HAP-1 (cell line): ENCODE data around the gene MACF1.

ENCODE experiments used
- DNase-seq, 2 experiments: peaks; one replicate each; pipeline ENCODE4 v3.0.0-alpha.2; 2016 to 2020; ENCODE audit warnings: low spot score in 2 of 2
- H3K27me3 ChIP-seq: fragments of 250-450 bp; sonication (Bioruptor Pico); 2 replicates; pipeline ENCODE4 v1.5.1; 2020; ENCODE audit warnings: low read depth, mild to moderate bottlenecking, moderate library complexity
- H3K36me3 ChIP-seq: fragments of 250-450 bp; sonication (Bioruptor Pico); replicated peaks from 2 replicates; pipeline ENCODE4 v1.5.1; 2020; ENCODE audit warnings: mild to moderate bottlenecking
- H3K4me1 ChIP-seq: fragments of 250-450 bp; sonication (Bioruptor Pico); 2 replicates; pipeline ENCODE4 v1.5.1; 2020; ENCODE audit warnings: mild to moderate bottlenecking
- H3K4me3 ChIP-seq: fragments of 250-450 bp; sonication (Bioruptor Pico); 2 replicates; pipeline ENCODE4 v1.5.1; 2020; ENCODE audit warnings: mild to moderate bottlenecking, moderate library complexity
- H3K9me3 ChIP-seq: fragments of 250-450 bp; sonication (Bioruptor Pico); 2 replicates; pipeline ENCODE4 v1.5.1; 2020; ENCODE audit warnings: mild to moderate bottlenecking, moderate library complexity
- in situ Hi-C: fragments of 300-500 bp; cut with MboI; formaldehyde crosslinking; loops from 3 replicates; pipeline ENCODE4 v1.14.3; 2020; ENCODE audit warnings: low sequenced_read_pairs, inconsistent platforms, mixed read lengths

Gene MACF1

GRCh38 chr1:39359028-39359570 lies 154.6 kb downstream of the MACF1 start:
- in situ Hi-C loops: no loop called here
- H3K4me3 ChIP-seq: no peak overlapping the region
- no peaks in the 10 kb centered on the region for H3K4me1 ChIP-seq
- no peaks in the 10 kb centered on the region for H3K9me3 ChIP-seq
- no peaks in the 10 kb centered on the region; the same call in 1 of the 2 replicates for H3K36me3 ChIP-seq
- no peak for DNase-seq
- no peaks in the 10 kb centered on the region for H3K27me3 ChIP-seq

- H3K4me3 ChIP-seq: no peak overlapping the region
- H3K4me1 ChIP-seq: no peaks in the 10 kb centered on the region
- no peak for DNase-seq
- in situ Hi-C loops: no loop called here
- H3K27me3 ChIP-seq: no peaks in the 10 kb centered on the region
- no peaks in the 10 kb centered on the region for H3K9me3 ChIP-seq
- H3K36me3 ChIP-seq: no peaks in the 10 kb centered on the region; the same call in 1 of the 2 replicates
Measured at GRCh38 chr1:39360731-39361130, 156.2 kb downstream of the MACF1 start.

GRCh38 chr1:39361446-39361845 lies 157.0 kb downstream of the MACF1 start:
- no peaks in the 10 kb centered on the region; the same call in 1 of the 2 replicates for H3K36me3 ChIP-seq

GRCh38 chr1:39363267-39363666 lies 158.8 kb downstream of the MACF1 start:
- DNase-seq: no peak
- Histone ChIP-seq H3K27me3 (no peaks in the 10 kb centered on the region), H3K4me3 (no peak overlapping the region), H3K36me3 (no peaks in the 10 kb centered on the region; the same call in 1 of the 2 replicates), H3K9me3 (no peaks in the 10 kb centered on the region), H3K4me1 (no peaks in the 10 kb centered on the region)
- in situ Hi-C loops: no loop called here

More at GRCh38 chr1:39361446-39361845, 157.0 kb downstream of the MACF1 start:
- in situ Hi-C loops: no loop called here
- DNase-seq: no peak
- Histone ChIP-seq H3K4me3 (no peak overlapping the region), H3K9me3 (no peaks in the 10 kb centered on the region), H3K4me1 (no peaks in the 10 kb centered on the region), H3K27me3 (no peaks in the 10 kb centered on the region)

- DNase-seq: no peak
- H3K36me3 ChIP-seq: no peaks in the 10 kb centered on the region
- H3K27me3 ChIP-seq: no peaks in the 10 kb centered on the region
- no peaks in the 10 kb centered on the region; the same call in 1 of the 2 replicates for H3K9me3 ChIP-seq
- H3K4me3 ChIP-seq: no peak overlapping the region
- in situ Hi-C loops: no loop called here
- no peaks in the 10 kb centered on the region for H3K4me1 ChIP-seq
Measured at GRCh38 chr1:39368045-39368444, 163.6 kb downstream of the MACF1 start.

GRCh38 chr1:39369565-39369964 lies 165.1 kb downstream of the MACF1 start:
- no peak for DNase-seq
- in situ Hi-C loops: no loop called here
- no peak overlapping the region for H3K4me3 ChIP-seq
- H3K4me1 ChIP-seq: no peaks in the 10 kb centered on the region
- no peaks in the 10 kb centered on the region for H3K27me3 ChIP-seq
- no peaks in the 10 kb centered on the region for H3K36me3 ChIP-seq
- H3K9me3 ChIP-seq: no peaks in the 10 kb centered on the region; the same call in 1 of the 2 replicates

- no peaks in the 10 kb centered on the region for H3K36me3 ChIP-seq
- no peaks in the 10 kb centered on the region for H3K4me1 ChIP-seq
- in situ Hi-C loops: no loop called here
- H3K4me3 ChIP-seq: no peak overlapping the region
- H3K27me3 ChIP-seq: no peaks in the 10 kb centered on the region
- no peak for DNase-seq
- H3K9me3 ChIP-seq: no peaks in the 10 kb centered on the region; the same call in 1 of the 2 replicates
Measured at GRCh38 chr1:39370602-39371001, 166.1 kb downstream of the MACF1 start.

- Histone ChIP-seq H3K4me3 (no peak overlapping the region), H3K4me1 (no peaks in the 10 kb centered on the region), H3K27me3 (no peaks in the 10 kb centered on the region), H3K9me3 (no peaks in the 10 kb centered on the region; the same call in 1 of the 2 replicates), H3K36me3 (no peaks in the 10 kb centered on the region)
- in situ Hi-C loops: no loop called here
- no peak for DNase-seq
Measured at GRCh38 chr1:39372105-39372504, 167.6 kb downstream of the MACF1 start.

GRCh38 chr1:39376656-39377055 lies 172.2 kb downstream of the MACF1 start:
- Histone ChIP-seq H3K27me3 (no peaks in the 10 kb centered on the region), H3K9me3 (no peaks in the 10 kb centered on the region), H3K4me1 (no peaks in the 10 kb centered on the region), H3K4me3 (no peak overlapping the region), H3K36me3 (no peaks in the 10 kb centered on the region)
- no peak for DNase-seq
- in situ Hi-C loops: no loop called here

GRCh38 chr1:39378377-39378776 lies 173.9 kb downstream of the MACF1 start:
- Histone ChIP-seq H3K27me3 (no peaks in the 10 kb centered on the region), H3K9me3 (no peaks in the 10 kb centered on the region), H3K4me1 (no peaks in the 10 kb centered on the region), H3K36me3 (no peaks in the 10 kb centered on the region), H3K4me3 (no peak overlapping the region)
- peak in 1 of 2 experiments; percentile 38 for DNase-seq
- in situ Hi-C loops: no loop called here

GRCh38 chr1:39379187-39379586 lies 174.7 kb downstream of the MACF1 start:
- in situ Hi-C loops: no loop called here
- Histone ChIP-seq H3K36me3 (no peaks in the 10 kb centered on the region), H3K27me3 (no peaks in the 10 kb centered on the region), H3K4me1 (no peaks in the 10 kb centered on the region), H3K9me3 (no peaks in the 10 kb centered on the region), H3K4me3 (no peak overlapping the region)
- no peak for DNase-seq

- Histone ChIP-seq H3K4me1 (no peaks in the 10 kb centered on the region), H3K9me3 (no peaks in the 10 kb centered on the region), H3K36me3 (no peaks in the 10 kb centered on the region), H3K4me3 (no peak overlapping the region), H3K27me3 (no peaks in the 10 kb centered on the region)
- no peak for DNase-seq
- in situ Hi-C loops: no loop called here
Measured at GRCh38 chr1:39380036-39380435, 175.5 kb downstream of the MACF1 start.

- no peak for DNase-seq
- H3K36me3 ChIP-seq: no peaks in the 10 kb centered on the region; the same call in 1 of the 2 replicates
- in situ Hi-C loops: no loop called here
Measured at GRCh38 chr1:39381839-39382238, 177.3 kb downstream of the MACF1 start.

GRCh38 chr1:39384305-39384704 lies 179.8 kb downstream of the MACF1 start:
- in situ Hi-C loops: no loop called here
- DNase-seq: no peak
- no peaks in the 10 kb centered on the region; the same call in 1 of the 2 replicates for H3K36me3 ChIP-seq
- H3K4me3 ChIP-seq: no peak overlapping the region
- no peaks in the 10 kb centered on the region for H3K4me1 ChIP-seq
- no peaks in the 10 kb centered on the region for H3K9me3 ChIP-seq
- no peaks in the 10 kb centered on the region for H3K27me3 ChIP-seq

More at GRCh38 chr1:39381839-39382238, 177.3 kb downstream of the MACF1 start:
- H3K9me3 ChIP-seq: no peaks in the 10 kb centered on the region
- no peaks in the 10 kb centered on the region for H3K4me1 ChIP-seq
- no peak overlapping the region for H3K4me3 ChIP-seq
- no peaks in the 10 kb centered on the region for H3K27me3 ChIP-seq
